NCI-H1417 (cell line): ENCODE results near the gene TTC33.
A peak's percentile ranks its signal among the peaks of the same experiment; 100 is the strongest.
"Not testable (repeated sequence)": the region's sequence is repeated elsewhere in the genome, so short reads cannot be mapped to it uniquely, and the experiment has no call there.

Experiments
- DNase-seq, 3 experiments: peaks; one replicate each; lab custom pipeline; 2025; lab: John Stamatoyannopoulos, UW

The TTC33 gene

GRCh38 chr5:40780199-40780598, 24.4 kb upstream of the TTC33 start:
- no peak for DNase-seq

- DNase-seq, result no peak
Observed at GRCh38 chr5:40779561-40779960, 23.8 kb upstream of the TTC33 start.

- DNase-seq, result no peak
Observed at GRCh38 chr5:40778133-40778532, 22.4 kb upstream of the TTC33 start.

GRCh38 chr5:40776658-40776977, 20.9 kb upstream of the TTC33 start:
- no peak for DNase-seq

- DNase-seq, result no peak
Observed at GRCh38 chr5:40775846-40776657, 20.3 kb upstream of the TTC33 start.

GRCh38 chr5:40775085-40775845, 19.5 kb upstream of the TTC33 start:
- no peak for DNase-seq

GRCh38 chr5:40774623-40775022, 18.9 kb upstream of the TTC33 start:
- DNase-seq, result no peak

- DNase-seq, result no peak
Observed at GRCh38 chr5:40770764-40771163, 15.0 kb upstream of the TTC33 start.

GRCh38 chr5:40762705-40763104, 6.9 kb upstream of the TTC33 start:
- no peak for DNase-seq

GRCh38 chr5:40757400-40757799, 1.6 kb upstream of the TTC33 start:
- DNase-seq, result no peak

- DNase-seq, result peak; percentile 61 to 87 (median 78)
Observed at GRCh38 chr5:40755093-40755406, 711 bp downstream of the TTC33 start.

- DNase-seq, result peak in 1 of 3 experiments; percentile 59
Observed at GRCh38 chr5:40754381-40755092, 1.2 kb downstream of the TTC33 start.

- no peak for DNase-seq
Observed at GRCh38 chr5:40746703-40747102, 9.1 kb downstream of the TTC33 start.

GRCh38 chr5:40743771-40744170, 12.0 kb downstream of the TTC33 start:
- no peak for DNase-seq

GRCh38 chr5:40738502-40738901, 17.3 kb downstream of the TTC33 start:
- DNase-seq, result no peak

- DNase-seq, result peak; percentile 22 to 70 (median 54)
Observed at GRCh38 chr5:40736103-40736875, 19.5 kb downstream of the TTC33 start.

GRCh38 chr5:40735609-40736008, 20.2 kb downstream of the TTC33 start:
- DNase-seq, result no peak

- DNase-seq, result no peak
Observed at GRCh38 chr5:40734986-40735385, 20.8 kb downstream of the TTC33 start.

- DNase-seq, result no peak
Observed at GRCh38 chr5:40733879-40734563, 21.7 kb downstream of the TTC33 start.

GRCh38 chr5:40733434-40733833, 22.3 kb downstream of the TTC33 start:
- DNase-seq, result no peak

GRCh38 chr5:40722497-40722911, 33.3 kb downstream of the TTC33 start:
- not testable (repeated sequence) for DNase-seq

- DNase-seq, result no peak
Observed at GRCh38 chr5:40720069-40720468, 35.7 kb downstream of the TTC33 start.
